NCI-H510A (cell line): ENCODE results near the gene SLC26A11.
"Not testable (repeated sequence)": the region's sequence is repeated elsewhere in the genome, so short reads cannot be mapped to it uniquely, and the experiment has no call there.

ENCODE experiments used
- DNase-seq: peaks from one replicate; lab custom pipeline; 2025; lab: John Stamatoyannopoulos, UW

Gene SLC26A11

GRCh38 chr17:80262291-80262690 lies 42.1 kb downstream of the SLC26A11 start:
- no peak for DNase-seq

DNA sequence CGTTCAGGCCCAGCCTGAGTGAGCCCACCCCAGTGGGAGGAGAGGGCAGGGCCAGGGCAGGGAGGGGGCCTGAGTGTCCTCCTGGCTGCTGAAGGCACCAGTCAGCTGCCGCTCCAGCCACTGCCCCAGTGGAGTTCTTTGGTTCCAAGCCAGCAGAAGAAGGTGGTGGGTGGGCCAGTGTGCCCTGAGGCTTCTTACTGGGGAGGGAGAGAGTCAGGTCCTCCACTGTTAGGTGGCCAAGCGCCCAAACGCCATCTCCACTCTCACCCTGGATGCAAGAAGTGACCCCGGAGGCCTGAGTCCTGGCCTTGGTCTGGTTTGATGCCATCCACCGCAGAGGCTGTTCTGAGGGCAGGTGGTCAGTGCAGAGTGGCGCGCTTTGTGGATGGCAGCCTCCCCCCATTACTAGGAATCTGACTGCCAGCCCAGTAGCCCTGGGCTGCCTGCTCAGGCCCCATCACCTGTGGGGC lies 42.6 kb downstream of the SLC26A11 start:
- DNase-seq: no peak

DNA sequence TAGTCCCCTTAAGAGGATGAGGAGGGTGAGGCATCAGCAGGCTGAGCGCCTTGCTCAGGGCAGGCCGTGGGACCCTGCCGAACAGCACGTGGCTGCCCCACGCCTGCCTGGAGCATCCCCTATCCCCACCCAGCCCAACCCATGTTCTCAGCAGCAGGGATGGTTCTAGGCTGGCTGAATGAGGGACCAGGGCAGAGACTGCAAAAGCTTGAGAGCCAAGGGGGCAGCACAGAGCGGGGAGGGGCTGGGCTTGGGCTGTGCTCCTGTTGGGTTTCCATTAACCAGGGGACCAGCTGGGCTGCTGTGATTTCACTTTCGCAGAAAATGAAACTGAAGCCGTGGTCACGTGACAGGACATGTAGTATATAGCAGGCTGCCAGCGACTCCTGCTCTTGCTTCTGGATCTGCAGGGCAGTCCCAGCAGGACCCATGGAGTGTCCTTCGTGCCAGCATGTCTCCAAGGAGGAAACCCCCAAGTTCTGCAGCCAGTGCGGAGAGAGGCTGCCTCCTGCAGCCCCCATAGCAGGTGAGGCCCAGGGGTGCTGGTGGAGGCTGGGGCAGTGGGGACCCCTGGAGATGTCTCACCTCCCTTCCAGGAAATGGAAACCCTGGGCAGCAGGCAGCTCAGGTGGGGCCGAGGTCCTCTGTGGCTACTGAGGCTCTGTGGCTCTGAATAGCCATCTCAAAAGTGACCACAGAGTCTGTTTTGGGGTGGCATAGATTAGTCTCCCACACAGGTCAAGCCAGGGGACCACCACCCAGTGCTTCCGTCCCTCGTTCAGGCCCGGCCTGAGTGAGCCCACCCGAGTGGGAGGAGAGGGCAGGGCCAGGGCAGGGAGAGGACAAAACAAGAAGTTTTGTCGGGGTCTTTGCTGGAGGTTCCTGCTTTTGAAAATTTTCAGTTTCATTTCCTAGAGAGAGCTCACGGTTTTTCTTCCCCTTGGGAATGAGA lies 43.3 kb downstream of the SLC26A11 start:
- DNase-seq: peak; percentile 83

- no peak for DNase-seq
Measured at GRCh38 chr17:80264205-80265075, 44.2 kb downstream of the SLC26A11 start.

DNA sequence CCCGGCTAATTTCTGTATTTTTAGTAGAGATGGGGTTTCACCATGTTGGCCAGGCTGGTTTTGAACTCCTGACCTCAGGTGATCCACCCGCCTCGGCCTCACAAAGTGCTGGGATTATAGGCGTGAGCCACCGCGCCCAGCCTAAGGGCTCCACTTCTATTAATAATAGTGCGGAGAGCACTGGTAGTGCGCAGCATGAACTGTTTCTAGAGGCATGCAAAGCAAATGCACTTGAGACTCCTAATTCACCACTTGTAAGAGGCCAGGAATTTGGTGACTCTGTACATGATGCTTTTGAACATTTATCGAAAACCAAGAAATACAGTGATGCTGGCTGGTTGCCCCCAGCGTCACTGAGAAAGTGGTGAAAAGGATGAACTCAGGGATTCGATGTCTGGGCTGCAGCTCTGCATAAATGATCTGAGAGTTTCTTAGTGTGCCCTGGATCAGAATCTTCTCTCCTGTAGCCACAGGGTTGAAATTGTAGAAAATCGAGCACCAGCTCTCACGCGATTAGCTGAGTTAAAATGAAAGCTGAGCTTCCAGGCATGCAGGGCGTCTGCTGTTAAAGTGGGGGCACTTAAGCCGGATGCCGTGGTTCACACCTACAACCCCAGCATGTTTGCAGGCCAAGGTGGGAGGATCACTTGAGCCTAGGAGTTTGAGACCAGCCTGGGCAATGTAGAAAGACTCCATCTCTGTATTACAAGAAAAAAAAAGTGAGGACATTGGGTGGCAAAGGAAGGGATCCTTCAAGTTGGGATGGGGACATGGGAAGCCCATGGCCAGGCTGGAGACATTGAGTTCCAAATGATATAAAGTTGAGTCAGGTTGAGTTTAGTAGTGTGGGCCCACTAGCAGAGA lies 45.2 kb downstream of the SLC26A11 start:
- DNase-seq: no peak

GRCh38 chr17:80267391-80267790 lies 47.2 kb downstream of the SLC26A11 start:
- DNase-seq: no peak

DNA sequence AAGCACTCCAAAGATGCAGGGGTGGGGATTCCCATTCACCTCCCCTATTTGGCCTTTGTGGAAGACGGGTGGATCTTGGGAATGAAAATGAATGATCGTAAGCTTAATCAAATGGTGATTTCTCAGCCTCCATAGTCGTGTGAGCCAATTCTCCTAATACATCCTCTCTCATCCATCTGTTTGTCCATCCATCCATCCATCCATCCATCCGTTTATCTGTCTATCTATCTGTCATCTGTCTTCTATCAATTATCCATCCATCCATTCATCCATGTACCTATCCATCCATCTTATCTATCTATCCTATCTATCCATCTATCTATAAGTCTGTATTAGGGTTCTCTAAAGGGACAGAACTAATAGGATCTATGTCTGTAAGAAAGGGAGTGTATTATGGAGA lies 48.2 kb downstream of the SLC26A11 start:
- DNase-seq: no peak

- no peak for DNase-seq
Measured at GRCh38 chr17:80269405-80269807, 49.2 kb downstream of the SLC26A11 start.

GRCh38 chr17:80270104-80270503 lies 49.9 kb downstream of the SLC26A11 start:
- no peak for DNase-seq

- DNase-seq: no peak
Measured at GRCh38 chr17:80270836-80271235, 50.6 kb downstream of the SLC26A11 start.

DNA sequence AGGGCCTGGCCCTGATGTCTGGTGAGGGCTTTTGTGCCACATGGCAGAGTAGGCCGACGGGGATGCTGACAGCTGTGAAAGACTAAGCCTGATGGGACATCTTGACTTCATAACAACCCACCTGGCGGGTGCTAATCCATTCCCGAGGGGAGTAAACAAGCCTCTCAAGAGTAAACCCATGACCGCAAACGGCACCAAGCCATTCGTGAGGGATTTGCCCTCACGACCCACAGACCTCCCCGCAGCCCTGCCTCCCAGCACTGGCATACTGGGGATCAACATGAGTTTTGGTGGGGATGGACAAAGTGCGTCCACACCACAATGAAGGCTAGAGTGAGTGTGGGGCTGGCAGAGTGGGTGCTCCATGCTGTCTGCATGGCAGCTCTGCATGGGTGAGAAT lies 52.1 kb downstream of the SLC26A11 start:
- DNase-seq: no peak

DNA sequence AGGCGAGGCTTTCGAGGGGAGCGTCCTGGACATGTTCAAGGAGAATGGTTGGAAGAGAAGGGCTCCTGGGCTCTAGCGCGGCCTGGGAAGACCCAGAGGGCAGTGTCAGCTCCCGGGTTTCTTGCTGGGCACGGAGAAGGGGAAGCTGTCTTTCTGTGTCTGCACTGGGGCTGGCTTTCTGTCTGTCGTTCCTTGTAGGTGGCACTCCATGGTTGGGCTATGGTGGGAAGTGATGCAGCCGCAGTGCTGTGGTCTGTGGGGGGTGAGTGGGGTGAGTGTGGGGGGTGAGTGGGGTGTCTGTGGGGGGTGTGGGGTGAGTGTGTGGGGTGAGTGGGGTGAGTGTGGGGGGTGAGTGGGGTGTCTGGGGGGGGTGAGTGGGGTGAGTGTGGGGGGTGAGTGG lies 54.1 kb downstream of the SLC26A11 start:
- no peak for DNase-seq

DNA sequence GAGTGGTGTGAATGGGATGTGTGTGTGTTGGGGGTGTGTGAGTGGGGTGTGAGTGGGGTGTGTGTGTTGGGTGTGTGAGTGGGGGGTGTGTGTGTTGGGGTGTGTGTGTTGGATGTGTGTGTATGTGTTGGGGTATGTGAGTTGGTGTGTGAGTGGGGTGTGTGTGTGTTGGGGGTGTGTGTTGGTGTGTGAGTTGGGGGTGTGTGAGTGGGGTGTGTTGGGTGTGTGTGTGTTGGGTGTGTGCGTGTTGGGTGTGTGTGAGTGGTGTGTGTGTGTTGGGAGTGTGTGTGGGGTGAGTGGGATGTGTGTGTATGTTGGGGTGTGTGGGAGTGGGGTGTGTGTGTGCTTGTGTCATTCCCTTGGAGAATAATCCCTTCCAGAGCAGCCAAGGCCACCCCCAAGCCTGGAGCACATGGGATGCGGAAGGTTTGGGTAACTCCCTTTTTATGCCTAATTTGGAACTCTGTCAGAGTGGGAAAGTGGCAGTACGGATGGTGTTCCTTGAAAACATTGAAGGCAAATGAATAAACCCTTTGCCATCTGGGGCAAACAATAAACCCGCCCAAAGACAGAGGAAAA lies 54.7 kb downstream of the SLC26A11 start:
- no peak for DNase-seq

DNA sequence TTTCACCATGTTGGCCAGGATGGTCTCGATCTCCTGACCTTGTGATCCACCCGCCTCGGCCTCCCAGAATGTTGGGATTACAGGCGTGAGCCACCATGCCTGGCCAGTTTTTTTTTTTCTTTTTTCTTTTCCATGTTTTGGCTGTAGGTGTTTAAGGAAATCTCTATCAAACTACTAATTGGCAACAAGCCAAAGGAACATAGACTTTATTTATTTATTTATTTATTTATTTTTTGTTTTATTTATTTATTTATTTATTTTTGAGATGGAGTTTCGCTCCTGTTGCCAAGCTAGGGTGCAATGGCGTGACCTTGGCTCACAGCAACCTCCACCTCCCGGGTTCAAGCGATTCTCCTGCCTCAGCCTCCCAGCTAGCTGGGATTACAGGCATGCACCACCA lies 55.6 kb downstream of the SLC26A11 start:
- not testable (repeated sequence) for DNase-seq

DNA sequence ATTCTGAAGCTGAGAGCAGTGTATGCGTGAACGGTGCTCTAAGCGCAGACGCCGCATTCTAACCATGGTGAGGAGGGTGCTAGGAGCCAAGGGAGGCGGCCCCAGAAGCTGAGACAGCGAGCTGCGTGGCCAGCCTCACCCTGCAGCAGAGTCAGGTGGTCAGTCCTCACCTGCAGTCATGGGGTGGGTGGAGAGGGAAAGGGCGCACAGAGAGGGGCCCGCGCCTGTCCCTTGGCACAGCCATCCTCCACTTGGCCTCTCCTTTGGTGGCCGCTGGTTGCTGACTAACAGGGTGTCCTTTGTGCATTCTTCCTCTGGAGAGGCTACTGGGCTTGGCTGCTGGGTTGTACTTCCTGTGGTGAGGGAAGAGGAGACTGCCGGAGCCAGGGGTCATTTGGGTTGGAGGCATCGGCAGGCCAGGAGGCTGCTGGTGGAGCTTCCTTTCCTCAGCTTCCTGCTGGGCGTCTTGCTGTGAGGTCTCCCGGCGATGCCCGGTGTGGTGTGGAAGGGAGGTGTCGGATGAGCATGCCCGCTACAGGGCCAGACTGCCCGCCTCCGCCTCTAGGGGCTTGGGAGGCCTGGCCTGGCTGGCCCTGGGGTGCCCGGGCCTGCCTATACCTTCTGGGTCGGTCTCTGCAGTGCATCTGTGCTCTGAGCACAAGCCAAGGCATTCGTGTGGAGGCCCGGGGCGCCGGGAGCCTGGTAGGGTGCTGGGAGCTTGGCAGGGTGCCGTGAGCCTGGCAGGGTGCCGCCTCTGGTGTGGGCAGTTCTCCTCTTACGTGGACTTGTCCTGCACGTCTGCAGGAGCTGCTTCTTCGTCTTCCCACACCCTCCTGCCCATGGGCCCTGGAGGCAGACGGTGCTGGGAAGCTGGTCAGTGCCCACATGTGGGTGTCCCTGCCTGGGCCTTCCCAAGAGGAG lies 57.8 kb downstream of the SLC26A11 start:
- DNase-seq: no peak

- DNase-seq: no peak
Measured at GRCh38 chr17:80279895-80280294, 59.7 kb downstream of the SLC26A11 start.

DNA sequence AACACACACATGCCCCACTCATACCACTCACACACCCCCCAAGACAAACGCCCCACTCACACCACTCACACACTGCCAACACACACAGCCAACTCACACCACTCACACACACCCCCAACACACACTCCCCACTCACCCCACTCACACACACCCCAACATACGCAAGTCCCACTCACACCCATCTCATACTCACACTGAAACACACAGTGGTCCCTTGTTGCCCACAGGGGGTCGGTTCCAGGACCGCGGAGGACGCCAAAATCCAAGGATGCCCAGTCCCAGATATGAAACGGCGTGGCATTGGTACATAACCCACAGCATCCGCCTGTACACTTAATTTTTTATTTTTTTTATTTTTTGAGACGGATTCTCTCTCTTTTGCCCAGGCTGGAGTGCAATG lies 61.3 kb downstream of the SLC26A11 start:
- no peak for DNase-seq

- peak; percentile 54 for DNase-seq
Measured at GRCh38 chr17:80283116-80283852, 63.1 kb downstream of the SLC26A11 start.

- DNase-seq: no peak
Measured at GRCh38 chr17:80284631-80285030, 64.4 kb downstream of the SLC26A11 start.
